HAP-1 (cell line): ENCODE measurements around the gene IL15RA.

Source experiments
- DNase-seq, 2 experiments: peaks; one replicate each; pipeline ENCODE4 v3.0.0-alpha.2; 2016 to 2020; ENCODE audit warnings: low spot score in 2 of 2
- H3K27me3 ChIP-seq: fragments of 250-450 bp; sonication (Bioruptor Pico); 2 replicates; pipeline ENCODE4 v1.5.1; 2020; ENCODE audit warnings: low read depth, mild to moderate bottlenecking, moderate library complexity
- H3K36me3 ChIP-seq: fragments of 250-450 bp; sonication (Bioruptor Pico); replicated peaks from 2 replicates; pipeline ENCODE4 v1.5.1; 2020; ENCODE audit warnings: mild to moderate bottlenecking
- H3K4me1 ChIP-seq: fragments of 250-450 bp; sonication (Bioruptor Pico); 2 replicates; pipeline ENCODE4 v1.5.1; 2020; ENCODE audit warnings: mild to moderate bottlenecking
- H3K4me3 ChIP-seq: fragments of 250-450 bp; sonication (Bioruptor Pico); 2 replicates; pipeline ENCODE4 v1.5.1; 2020; ENCODE audit warnings: mild to moderate bottlenecking, moderate library complexity
- H3K9me3 ChIP-seq: fragments of 250-450 bp; sonication (Bioruptor Pico); 2 replicates; pipeline ENCODE4 v1.5.1; 2020; ENCODE audit warnings: mild to moderate bottlenecking, moderate library complexity
- in situ Hi-C: fragments of 300-500 bp; cut with MboI; formaldehyde crosslinking; loops from 3 replicates; pipeline ENCODE4 v1.14.3; 2020; ENCODE audit warnings: low sequenced_read_pairs, inconsistent platforms, mixed read lengths

IL15RA gene

GRCh38 chr10:5905854-5906507, 71.4 kb downstream of the IL15RA start:
- in situ Hi-C loops: no loop called here
- no peaks in the 10 kb centered on the region for H3K9me3 ChIP-seq
- H3K4me3 ChIP-seq: no peak overlapping the region
- no peaks in the 10 kb centered on the region for H3K27me3 ChIP-seq
- peaks cover 21% of the 10 kb centered on the region for H3K36me3 ChIP-seq
- H3K4me1 ChIP-seq: no peaks in the 10 kb centered on the region
- no peak for DNase-seq

- H3K9me3 ChIP-seq: no peaks in the 10 kb centered on the region
- H3K36me3 ChIP-seq: peaks cover 10% of the 10 kb centered on the region
- DNase-seq: no peak
These were observed 73.1 kb downstream of the IL15RA start for GRCh38 chr10:5904227-5904626.

GRCh38 chr10:5903563-5903962, 73.8 kb downstream of the IL15RA start:
- peaks cover 3% of the 10 kb centered on the region; the same call in 1 of the 2 replicates for H3K36me3 ChIP-seq
- DNase-seq: no peak
- H3K4me1 ChIP-seq: no peaks in the 10 kb centered on the region
- no peaks in the 10 kb centered on the region for H3K27me3 ChIP-seq
- in situ Hi-C loops: no loop called here
- no peak overlapping the region for H3K4me3 ChIP-seq
- H3K9me3 ChIP-seq: no peaks in the 10 kb centered on the region

More at GRCh38 chr10:5904227-5904626, 73.1 kb downstream of the IL15RA start:
- in situ Hi-C loops: no loop called here
- Histone ChIP-seq H3K4me3 (no peak overlapping the region), H3K27me3 (no peaks in the 10 kb centered on the region), H3K4me1 (no peaks in the 10 kb centered on the region)

- no peak for DNase-seq
- Histone ChIP-seq H3K27me3 (no peaks in the 10 kb centered on the region), H3K9me3 (no peaks in the 10 kb centered on the region), H3K4me1 (no peaks in the 10 kb centered on the region), H3K4me3 (no peak overlapping the region), H3K36me3 (peaks cover 2% of the 10 kb centered on the region; the same call in 1 of the 2 replicates)
- in situ Hi-C loops: no loop called here
These were observed 74.7 kb downstream of the IL15RA start for GRCh38 chr10:5902511-5903274.
